Superior temporal gyrus (tissue), 1 donor: ENCODE data around the gene BTBD16.

Experiments
- DNase-seq: peaks from one replicate; pipeline ENCODE4 v3.0.0-alpha.2; 2016; ENCODE audit errors: extremely low spot score

The BTBD16 gene

DNA sequence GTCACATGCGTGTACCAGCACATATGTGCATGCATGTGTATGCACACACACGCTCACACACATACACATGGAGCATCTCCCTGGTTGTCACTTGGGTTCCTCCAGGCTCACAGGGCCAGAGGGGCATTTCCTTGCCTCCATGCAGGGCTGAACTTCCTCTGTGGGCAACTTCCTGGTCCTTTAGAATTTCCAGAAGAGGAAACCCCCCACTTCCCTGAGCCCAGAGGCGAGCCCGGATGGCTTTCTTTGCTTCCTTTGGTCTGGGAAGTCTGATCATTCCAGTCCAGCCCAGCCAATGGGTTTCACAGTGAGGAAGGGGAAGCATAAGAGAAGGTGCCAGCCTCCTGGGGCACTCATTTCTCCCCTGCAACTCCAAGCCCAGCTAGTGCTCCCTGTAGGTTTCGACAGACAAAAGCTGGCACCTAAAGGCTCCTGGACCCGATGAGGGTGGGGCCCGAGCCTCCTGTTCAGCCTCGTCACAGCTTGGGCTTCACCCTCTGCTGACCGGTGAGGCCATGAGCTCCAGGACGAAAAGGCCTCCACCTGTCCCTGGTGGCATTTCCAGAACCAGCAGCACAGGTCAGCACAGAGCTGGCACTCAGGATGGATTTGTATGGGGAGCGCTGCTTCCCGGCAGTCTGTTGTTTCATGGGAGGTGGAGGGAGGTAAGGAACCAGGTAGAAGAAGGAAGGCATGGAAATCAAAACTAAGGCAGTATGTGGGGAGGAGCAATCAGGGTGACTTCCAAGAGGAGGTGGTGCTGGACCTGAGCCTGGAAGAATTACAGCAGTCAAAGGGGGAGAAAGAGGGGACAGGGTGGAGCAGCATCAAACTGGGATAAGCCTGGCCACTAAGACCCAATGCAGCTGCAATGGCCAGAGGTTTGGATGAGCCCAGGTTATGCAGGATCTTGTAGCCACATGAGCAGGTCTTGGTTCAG, 23.7 kb downstream of the BTBD16 start:
- DNase-seq: no peak

DNA sequence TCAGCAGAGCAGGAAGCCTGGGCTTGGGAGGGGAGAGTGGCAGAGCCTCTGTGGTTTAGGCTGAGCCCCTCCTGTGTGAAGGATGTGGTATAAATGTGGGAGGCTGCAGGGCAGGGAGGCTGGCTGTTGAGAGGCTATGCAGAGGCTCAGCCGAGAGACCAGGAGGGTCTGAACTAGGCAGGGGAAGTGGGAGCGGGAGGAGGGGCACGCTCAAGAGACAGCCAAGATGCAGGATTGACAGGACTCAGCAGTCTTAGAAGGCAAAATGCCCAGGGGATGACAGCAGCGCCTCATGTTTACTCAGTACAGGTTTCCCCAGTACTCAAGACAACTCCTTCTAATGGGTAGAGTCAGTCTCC, 24.3 kb downstream of the BTBD16 start:
- DNase-seq: no peak

DNA sequence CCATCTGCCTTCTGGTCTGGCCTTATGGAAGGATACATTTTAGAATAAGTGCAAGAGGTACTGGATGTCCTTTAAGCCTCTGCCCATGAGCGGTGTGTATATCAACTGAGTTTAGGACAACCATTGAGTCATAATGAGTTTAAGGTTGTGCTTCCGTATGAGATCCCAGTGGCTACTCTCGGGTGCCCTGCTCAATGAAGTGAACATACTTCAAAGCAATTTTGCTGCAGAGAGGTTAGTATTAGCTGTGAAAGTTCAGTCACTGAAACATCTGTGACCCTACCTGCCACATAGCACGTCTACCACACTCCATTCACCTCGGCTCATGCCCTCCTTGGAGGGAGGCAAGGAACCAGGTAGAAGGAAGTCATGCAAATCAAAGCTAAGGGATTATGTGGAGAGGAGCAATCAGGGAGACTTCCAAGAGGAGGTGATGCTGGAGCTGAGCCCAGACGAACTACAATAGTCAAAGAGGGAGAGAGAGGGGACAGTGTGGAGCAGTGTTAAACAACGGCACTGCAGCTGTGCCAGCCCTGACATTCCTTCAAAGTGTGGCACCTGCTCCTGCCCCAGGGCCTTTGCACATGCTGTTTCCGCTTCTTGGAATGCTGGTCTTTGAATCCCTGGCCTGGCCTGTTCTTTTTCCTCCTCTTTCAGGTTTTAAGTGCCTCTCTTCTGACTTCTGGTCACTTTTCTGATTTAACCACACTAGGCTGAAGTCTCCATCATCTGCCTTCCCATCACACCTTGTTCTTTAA, 25.4 kb downstream of the BTBD16 start:
- DNase-seq: no peak

DNA sequence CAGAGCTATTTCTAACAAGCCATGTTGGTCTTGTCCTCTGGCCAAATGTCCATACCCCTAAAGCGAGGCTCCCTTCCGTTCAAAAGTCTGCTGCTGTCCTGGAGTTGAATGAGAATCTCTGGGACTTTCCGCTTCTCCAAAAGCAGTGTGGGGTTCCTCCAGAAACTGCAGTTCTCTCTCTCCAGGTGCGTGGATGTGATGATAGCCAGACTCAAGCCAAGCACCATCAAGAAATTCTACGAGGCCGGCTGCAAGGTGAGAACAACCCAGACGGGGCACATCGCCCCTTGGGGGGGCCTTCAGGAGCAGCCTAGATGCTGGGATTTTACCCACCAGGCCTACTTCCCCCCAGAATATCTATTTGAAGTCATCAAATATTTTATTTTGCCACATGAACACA, 26.5 kb downstream of the BTBD16 start:
- no peak for DNase-seq

DNA sequence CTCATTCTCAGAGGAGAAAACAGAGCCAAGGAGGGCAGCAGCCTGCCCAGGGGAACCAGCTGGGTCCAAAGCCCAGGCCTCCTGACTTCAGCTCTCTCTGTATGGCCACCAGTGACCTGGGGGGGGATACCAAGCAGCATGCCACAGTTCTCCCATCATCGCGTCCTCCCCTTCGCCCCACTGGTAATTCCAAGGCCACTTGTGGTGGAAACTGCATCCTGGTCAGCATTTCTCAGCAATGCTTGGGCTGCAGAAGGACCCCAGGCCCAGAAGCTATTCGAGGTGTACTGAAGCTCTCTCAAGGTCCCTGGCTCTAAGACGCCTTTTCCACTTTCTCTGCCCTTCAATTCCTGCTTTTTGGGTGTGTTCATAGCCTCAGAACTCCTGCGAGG, 27.1 kb downstream of the BTBD16 start:
- DNase-seq: no peak

DNA sequence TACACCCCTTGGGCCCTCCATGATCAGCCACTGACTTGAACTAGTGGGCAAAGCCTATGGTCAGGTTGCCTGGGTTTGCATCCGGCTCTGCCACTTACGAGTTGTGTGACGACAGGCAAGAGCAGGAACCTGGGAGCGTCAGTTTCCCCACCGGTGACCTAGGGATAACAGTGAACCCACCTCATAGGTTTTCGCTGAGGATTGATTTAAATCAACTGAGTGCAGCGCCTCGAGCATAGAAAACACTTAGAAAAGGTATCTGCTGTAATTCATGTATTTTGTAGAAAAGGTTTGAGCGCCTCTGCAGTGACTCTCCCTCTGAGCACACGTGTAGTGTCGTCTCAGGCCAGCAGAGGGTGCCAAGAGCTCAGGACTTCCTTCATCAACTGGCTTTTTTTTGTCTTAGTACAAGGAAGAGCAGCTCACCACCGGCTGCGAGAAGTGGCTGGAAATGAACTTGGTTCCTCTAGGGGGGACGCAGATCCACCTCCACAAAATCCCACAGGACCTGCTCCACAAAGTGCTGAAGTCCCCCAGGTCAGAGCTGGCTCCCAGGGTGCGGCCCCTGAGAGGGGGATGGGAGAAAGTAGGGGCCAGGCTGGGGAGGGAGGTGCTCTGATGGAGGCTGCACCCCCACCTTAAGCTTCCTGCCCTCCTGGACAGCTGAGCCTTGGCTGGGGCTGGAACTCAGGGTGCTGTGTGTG, 27.7 kb downstream of the BTBD16 start:
- DNase-seq: peak; percentile 97

DNA sequence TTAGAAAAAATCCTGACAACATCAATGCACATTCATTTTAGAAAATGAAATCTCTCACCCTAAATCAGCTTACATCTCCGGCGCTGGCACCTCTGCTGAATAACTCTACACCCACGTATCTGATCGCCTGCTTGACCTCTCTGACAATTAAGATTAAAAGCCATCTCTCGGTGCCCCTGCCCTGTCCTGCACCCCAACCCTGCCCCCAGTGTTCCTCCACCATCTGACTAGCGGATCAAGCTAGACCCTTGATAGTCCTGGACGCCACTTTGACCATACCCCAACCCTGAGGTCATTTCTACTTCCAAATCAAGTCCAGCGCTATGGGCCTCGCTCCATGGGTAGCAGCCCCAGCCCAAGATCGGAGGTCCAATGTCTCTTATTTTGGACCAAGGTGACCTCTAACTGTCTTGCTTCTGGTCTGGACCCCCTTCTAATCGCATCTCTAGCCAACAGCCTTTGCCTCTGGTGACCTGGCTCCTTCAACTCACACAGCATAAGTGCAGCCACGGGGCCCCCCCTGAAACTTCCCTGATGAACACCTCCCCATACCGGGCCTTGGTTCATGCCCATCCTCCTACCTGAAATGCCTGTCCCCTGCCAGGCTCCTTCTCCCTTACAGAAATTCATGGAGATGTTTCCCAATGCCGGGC, 28.5 kb downstream of the BTBD16 start:
- DNase-seq: no peak

DNA sequence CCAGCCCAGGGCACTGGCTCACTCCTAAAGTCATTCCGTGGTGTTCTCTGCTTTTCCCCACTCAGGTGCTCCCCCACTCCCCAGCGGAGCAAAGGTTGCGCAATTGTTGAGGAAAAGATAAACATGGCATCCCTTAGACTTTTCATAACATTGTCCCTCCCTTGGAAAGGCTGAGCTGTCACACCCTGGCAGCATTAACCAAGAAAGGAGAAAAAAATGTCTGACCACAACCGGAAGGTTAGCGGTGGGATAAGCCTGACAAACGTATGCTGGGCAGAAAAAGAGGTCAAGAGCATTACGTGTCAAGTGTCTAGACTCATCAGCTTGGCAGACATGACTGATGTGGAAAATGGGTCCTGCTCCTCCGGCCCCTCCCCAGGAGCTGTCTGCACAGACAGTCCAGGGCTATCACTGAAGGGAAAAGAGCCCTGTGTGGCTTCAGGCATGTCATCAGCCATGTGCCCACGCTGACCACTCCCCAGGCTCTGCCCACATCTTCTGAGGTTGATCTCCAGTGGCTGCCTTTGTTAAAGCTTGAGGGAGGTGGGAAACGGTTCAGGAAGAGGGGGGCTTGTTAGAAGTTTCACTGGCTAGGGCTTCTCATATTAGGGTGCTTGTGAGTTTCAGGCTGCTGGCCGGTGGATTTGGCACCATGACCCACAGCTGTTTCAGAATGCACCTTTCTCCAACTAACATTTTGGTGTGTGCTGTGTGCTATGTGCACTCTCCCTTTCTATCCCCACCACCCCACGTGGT, 30.1 kb downstream of the BTBD16 start:
- no peak for DNase-seq

DNA sequence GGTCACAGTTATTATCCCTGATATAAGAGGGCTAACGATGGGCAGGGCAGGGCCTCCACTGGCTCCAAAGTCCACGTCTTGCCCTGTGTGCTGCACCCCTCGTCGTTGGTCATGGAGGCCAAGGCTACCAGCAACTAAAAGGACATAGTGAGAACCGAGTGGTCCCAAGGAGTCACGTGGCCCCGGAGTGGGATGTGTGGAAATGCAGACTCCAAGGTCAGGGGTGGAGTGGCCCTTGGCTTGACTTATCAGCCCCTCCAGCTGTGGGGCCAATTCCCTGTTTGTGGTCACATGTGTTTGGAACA, 30.7 kb downstream of the BTBD16 start:
- no peak for DNase-seq

DNA sequence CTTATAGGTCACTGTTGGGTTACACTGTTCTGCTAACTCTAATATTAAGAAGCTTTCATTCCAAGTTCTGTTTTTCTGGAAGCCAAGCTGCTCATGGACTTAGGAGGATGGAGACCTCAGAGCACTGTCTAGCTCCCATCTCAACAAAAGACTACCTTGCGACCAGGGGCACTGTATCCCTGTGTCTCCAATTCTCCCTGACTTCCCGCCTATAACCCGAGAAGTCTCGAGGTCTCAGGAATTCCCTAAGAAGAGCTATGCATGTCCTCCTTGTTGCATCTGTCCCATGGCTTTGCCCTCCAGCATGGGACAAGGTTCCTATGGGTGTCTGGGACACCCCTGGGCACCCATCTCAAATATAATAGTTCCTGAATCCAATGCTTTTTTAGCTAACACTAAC, 31.2 kb downstream of the BTBD16 start:
- DNase-seq: no peak

DNA sequence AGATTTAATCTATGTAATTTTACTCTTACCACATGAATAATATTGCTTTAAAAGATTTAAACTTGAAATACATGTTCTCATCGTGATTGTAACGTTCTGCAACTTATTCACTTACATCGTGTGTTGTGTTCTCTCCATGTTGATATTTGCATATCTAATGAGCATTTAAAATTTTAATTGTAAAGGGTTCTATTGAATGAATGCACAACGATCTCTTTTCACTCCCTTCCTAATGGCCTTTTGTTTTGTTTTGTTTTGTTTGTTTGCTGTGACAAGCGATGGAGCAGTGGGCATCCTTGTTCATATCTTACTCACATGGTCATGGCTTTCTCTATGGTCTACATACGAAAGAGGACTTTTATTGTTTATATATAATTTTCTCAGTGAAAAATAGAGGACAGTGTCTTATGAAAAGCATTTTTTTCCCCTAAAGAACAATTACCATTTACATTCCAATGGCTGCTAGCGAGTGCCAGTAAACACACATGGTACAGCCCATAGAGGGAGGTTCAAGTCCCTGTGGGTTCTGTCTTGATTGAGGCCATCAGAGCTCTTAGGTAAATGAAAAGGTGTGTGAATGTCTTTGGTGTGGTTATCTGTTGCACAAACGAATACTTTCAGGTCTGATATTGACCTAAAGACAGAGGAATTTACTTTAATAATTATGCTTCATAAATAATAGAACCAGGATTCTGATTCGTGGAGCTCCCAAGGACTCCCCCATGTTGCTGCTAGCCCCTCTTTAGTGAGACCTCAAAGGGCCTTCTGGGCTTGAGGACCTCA, 32.4 kb downstream of the BTBD16 start:
- peak; percentile 92 for DNase-seq

DNA sequence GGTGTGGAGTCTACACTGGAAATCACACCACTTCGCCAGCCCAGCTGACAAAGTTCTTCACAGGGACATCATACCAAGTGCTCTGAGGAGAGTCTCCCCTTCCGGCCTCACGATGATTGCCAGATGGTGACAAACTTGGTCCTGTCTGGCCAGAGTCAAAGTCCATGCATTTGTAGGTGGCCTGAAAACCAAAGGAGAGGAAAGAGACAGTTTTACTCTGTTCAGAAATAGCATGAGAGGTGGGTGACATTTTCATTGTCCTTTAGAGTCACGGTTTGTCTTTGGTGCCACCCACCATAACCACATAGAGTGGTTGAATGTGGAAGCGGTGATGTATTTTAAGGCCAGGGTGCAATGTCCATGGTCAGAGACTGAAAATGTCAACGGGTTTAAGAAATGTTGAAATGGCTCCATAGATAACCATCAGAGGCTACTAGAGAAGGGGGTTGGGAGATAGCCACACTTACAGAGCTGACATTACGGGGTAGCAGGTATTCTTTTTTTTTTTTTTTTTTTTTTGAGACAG, 33.0 kb downstream of the BTBD16 start:
- no peak for DNase-seq

DNA sequence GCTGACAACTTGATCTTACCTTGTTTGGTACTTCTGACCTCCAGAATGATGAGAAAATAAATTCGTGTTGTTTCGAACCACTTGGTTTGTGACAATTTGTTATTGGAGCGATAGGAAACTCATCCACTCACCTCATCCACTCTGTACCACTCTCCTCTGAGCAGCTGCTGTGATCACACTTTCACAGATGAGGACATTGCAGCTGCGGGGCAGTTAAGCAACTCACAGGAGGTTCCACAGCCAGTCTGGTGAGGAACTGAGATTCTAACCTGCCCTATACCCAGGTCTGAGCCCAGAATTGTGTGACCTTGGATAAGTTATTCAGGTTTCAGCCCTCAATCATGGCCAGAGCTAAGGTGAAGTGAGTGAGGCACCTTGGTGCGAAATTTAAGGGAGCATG, 35.2 kb downstream of the BTBD16 start:
- DNase-seq: no peak

DNA sequence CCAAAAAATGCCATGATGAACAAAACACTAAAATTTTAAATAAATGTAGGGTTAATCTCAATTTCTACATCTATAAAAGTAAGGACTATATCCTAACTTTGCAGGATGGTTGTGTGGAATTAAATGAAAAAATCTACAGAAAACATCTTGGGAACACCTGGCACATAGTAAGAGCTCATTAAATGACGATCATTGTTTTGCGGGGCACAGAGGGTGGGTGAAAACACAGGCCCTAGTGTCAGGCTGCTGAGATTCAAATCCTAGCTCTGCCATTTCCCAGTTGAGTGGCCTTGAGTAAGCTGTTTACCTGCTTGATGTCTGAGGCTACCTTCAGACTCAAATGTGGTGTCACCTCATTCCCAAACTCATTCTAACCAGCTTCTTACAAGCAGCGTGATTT, 35.6 kb downstream of the BTBD16 start:
- no peak for DNase-seq

DNA sequence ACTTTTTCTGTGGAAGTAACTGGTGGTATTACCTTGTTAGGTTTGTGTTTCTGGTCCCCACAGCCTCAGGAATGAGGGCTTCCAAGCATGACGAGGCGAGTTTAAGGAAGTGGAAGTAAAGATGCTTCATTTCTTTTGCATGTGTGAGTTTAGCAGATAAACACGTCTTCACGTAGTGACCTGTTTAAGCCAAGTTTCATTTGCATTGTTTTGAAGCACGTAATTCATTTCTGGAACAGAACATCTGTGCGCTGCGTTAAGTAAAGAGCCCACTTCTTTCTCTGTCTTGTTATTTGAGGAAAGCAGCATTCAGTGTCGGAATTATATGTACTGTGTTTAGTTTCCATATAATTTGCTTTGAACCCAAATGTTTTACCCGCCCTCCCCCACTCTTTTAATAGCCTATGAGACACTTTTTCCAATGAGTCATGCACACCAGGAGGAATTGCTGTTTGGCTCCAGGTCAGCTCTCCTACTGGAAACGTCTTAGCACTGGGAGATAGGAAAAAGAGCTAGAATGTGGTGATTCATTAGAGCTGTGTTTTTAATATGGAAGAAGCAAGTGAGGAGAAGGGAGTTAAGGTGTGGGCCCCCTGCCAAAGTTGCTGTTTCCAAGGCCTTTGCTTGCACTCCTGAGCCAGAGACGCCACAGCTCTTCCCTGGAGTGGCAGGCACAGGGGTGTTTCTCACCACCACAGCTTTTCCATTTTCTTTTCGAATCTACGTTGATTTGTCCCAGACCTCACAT, 36.7 kb downstream of the BTBD16 start:
- DNase-seq: no peak

DNA sequence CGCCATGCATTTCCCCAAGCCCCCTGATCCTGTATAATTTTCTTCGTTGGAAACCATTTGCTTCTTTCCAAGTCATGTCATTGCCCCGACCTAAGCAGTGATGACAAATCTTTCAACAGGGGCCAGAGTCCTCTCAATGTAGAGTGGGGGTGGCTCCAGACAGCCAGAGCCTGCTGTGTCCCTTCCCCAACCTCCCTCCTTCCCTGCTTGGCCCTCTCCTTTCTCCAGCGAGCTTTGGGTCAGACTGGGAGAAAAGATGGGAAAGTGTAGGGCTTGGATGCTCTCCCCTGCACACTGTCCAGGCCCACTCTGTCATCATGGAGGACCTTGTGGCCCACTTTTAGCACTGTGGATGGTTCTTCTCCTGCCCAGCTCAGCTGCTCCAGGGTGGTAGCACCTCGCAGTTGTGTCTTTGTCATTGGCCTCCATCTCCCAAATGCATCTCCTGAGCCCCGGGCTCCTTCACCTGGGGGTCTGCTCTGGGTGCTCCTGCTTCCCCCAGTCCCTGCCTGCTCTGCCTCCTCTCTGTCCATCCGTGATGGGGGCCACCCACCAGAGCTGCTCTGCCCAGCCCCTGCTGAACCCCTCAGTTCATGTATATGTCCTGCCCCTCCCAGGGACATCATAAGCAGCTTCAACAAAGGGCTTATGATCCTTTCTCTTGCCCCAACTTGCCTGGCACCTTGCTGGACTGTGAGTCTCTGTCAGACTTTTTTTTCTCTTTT, 37.5 kb downstream of the BTBD16 start:
- DNase-seq: no peak

DNA sequence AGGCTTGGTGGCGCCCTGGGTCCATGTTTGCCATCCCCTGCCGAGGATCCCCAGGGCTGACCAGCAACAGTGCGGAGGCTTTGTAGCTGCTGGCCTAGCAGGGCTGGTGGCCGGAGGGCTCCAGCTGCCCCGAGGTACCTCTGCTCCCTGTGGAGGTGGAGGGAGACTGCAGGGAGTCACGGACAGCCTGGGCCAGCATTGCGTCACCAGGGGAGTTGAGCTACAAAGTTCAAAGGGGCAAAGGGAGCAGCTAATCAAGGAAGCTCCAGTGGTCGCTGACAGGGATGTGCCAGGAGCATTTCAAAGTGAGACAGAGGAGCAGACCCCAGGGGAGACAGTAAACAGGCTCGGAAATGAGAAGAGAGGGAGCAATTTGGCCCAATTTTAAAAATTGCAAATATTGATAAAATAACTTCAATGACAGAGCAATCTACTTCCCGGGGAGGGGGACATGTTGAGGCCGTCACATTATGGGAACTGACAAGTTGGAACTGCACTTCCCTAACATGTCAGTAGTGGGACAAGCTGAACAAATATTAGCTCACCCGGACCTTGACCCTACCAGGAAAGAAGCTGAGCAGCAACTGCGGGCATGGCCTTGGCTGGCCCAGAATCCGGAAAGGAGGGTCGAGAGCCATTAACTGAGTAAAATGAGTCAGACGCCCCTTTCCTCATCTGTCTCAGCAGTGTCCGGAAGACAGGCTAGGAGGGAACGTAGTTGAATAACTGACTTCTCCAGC, 39.4 kb downstream of the BTBD16 start:
- no peak for DNase-seq

DNA sequence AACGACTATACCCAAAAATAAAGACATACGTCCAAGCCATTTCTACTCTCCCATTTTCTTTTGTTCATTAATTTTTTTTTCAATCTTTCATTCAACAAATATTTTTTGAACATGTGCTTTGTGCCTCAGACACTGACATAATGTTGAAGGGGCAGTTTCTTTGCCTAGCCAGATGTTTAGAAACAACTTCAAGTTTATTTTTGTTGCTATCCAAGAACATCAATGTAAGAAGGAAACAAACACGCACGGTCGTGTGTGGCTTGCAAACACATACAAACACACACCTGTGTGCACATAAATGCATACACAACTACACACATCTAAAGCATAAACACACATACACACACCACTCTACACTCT, 39.9 kb downstream of the BTBD16 start:
- no peak for DNase-seq
